ENCODE measurements around the gene DPYD.

Gene DPYD

GRCh38 chr1:97337250-97338030, 583.4 kb downstream of the DPYD start:
- H3K4me3 ChIP-seq (ENCODE audit: low read depth, low read length) = no peak overlapping the region
- DNase-seq (ENCODE audit: low read depth) = no peak
- no peak for TF ChIP-seq CTCF (IDR thresholded peaks at IDR 0.05; ENCODE audit: control insufficient read depth, extremely low read depth, insufficient read depth)

GRCh38 chr1:97334454-97334853, 586.4 kb downstream of the DPYD start:
- DNase-seq (ENCODE audit: low read depth) = no peak
- no peak for TF ChIP-seq CTCF (IDR thresholded peaks at IDR 0.05; ENCODE audit: control insufficient read depth, extremely low read depth, insufficient read depth)
- no peak overlapping the region for H3K4me3 ChIP-seq (ENCODE audit: low read depth, low read length)

- no peak for TF ChIP-seq CTCF (IDR thresholded peaks at IDR 0.05; ENCODE audit: control insufficient read depth, extremely low read depth, insufficient read depth)
- H3K4me3 ChIP-seq (ENCODE audit: low read depth, low read length) = no peak overlapping the region
- no peak for DNase-seq (ENCODE audit: low read depth)
Observed at GRCh38 chr1:97332716-97333115, 588.1 kb downstream of the DPYD start.

GRCh38 chr1:97331165-97331564, 589.7 kb downstream of the DPYD start:
- no peak for TF ChIP-seq CTCF (IDR thresholded peaks at IDR 0.05; ENCODE audit: control insufficient read depth, extremely low read depth, insufficient read depth)
- no peak for DNase-seq (ENCODE audit: low read depth)
- no peak overlapping the region for H3K4me3 ChIP-seq (ENCODE audit: low read depth, low read length)

GRCh38 chr1:97314685-97315084, 606.1 kb downstream of the DPYD start:
- DNase-seq (ENCODE audit: low read depth) = no peak
- H3K4me3 ChIP-seq (ENCODE audit: low read depth, low read length) = no peak overlapping the region
- no peak for TF ChIP-seq CTCF (IDR thresholded peaks at IDR 0.05; ENCODE audit: control insufficient read depth, extremely low read depth, insufficient read depth)

- H3K4me3 ChIP-seq (ENCODE audit: low read depth, low read length) = no peak overlapping the region
- no peak for DNase-seq (ENCODE audit: low read depth)
Observed at GRCh38 chr1:97308131-97308530, 612.7 kb downstream of the DPYD start.

More at GRCh38 chr1:97308131-97308530, 612.7 kb downstream of the DPYD start:
- no peak for TF ChIP-seq CTCF (IDR thresholded peaks at IDR 0.05; ENCODE audit: control insufficient read depth, extremely low read depth, insufficient read depth)
